Glutamatergic neuron (in vitro differentiated cells): ENCODE results near the gene MLST8. TPM values are rescaled to one million over a fixed set of nuclear protein-coding genes. Genes with fewer than 3 reads are reported as not detected.

Experiments used
- DNase-seq: peaks from one replicate; pipeline ENCODE4 v3.0.0; 2022
- H3K27ac Mint-ChIP-seq: one replicate; pipeline ENCODE4 v1.8.0; 2020; ENCODE audit warnings: mild to moderate bottlenecking, mixed read lengths, inconsistent platforms; ENCODE audit not compliant: unreplicated experiment
- H3K27me3 Mint-ChIP-seq: one replicate; pipeline ENCODE4 v1.8.0; 2020; ENCODE audit warnings: mild to moderate bottlenecking, moderate library complexity, mixed read lengths, inconsistent platforms; ENCODE audit not compliant: unreplicated experiment
- H3K36me3 Mint-ChIP-seq: one replicate; pipeline ENCODE4 v1.8.0; 2020; ENCODE audit warnings: mild to moderate bottlenecking, mixed read lengths, inconsistent platforms; ENCODE audit not compliant: unreplicated experiment
- H3K4me1 Mint-ChIP-seq: one replicate; pipeline ENCODE4 v1.8.0; 2020; ENCODE audit warnings: mild to moderate bottlenecking, low read depth, mixed read lengths, inconsistent platforms; ENCODE audit not compliant: unreplicated experiment
- H3K4me3 Mint-ChIP-seq: one replicate; pipeline ENCODE4 v1.8.0; 2020; ENCODE audit warnings: mild to moderate bottlenecking, mixed read lengths, inconsistent platforms; ENCODE audit not compliant: unreplicated experiment
- H3K9me3 Mint-ChIP-seq: one replicate; pipeline ENCODE4 v1.8.0; 2020; ENCODE audit warnings: mild to moderate bottlenecking, moderate library complexity, mixed read lengths, inconsistent platforms; ENCODE audit not compliant: unreplicated experiment
- total RNA-seq: library from RNA; stranded (reverse); fragmentation: NEBNext Ultra II Directional; extraction: Animal tissue kit (Norgen Biotek cat#: 25700); gene quantifications from one replicate; pipeline ENCODE4 v1.2.1, GENCODE V29; 2021; ENCODE audit not compliant: unreplicated experiment
- TF ChIP-seq, protein P1 (sequence below): fragments of 200-600 bp; sonication (generic); IDR thresholded peaks from one replicate; pipeline ENCODE4 v1.5.0; 2021; ENCODE audit not compliant: partially characterized antibody, unreplicated experiment

MLST8 gene
- total RNA-seq, 1 donor from 2014 or later: 57.9 TPM

DNA sequence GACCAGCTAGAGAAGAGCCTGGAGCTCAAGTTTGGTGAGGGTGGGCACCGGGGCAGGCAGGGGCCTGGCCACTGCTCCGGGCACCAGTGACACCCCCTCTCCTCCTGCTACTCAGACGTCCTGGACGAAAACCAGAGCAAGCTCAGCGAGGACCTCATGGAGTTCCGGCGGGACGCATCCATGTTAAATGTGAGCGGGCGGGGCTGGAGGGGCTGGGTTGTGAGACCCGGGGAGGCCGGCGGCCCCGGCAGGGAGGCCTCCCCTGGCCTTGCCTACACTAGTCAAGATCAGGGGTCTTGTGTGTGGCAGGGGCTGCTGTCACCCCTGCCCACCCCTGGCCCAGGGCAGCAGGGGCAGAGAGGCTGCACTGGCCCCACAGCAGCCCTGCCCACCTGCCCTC lies 31.9 kb upstream of the MLST8 start:
- H3K4me1 Mint-ChIP-seq: peaks cover under 1% of the 10 kb centered on the region
- no peaks in the 10 kb centered on the region for H3K36me3 Mint-ChIP-seq
- H3K9me3 Mint-ChIP-seq: no peaks in the 10 kb centered on the region
- no peak overlapping the region for H3K4me3 Mint-ChIP-seq
- H3K27ac Mint-ChIP-seq: no peak overlapping the region
- peaks cover 2% of the 10 kb centered on the region for H3K27me3 Mint-ChIP-seq
- DNase-seq: no peak
- TF ChIP-seq, protein P1, sequence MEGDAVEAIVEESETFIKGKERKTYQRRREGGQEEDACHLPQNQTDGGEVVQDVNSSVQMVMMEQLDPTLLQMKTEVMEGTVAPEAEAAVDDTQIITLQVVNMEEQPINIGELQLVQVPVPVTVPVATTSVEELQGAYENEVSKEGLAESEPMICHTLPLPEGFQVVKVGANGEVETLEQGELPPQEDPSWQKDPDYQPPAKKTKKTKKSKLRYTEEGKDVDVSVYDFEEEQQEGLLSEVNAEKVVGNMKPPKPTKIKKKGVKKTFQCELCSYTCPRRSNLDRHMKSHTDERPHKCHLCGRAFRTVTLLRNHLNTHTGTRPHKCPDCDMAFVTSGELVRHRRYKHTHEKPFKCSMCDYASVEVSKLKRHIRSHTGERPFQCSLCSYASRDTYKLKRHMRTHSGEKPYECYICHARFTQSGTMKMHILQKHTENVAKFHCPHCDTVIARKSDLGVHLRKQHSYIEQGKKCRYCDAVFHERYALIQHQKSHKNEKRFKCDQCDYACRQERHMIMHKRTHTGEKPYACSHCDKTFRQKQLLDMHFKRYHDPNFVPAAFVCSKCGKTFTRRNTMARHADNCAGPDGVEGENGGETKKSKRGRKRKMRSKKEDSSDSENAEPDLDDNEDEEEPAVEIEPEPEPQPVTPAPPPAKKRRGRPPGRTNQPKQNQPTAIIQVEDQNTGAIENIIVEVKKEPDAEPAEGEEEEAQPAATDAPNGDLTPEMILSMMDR: no peak

DNA sequence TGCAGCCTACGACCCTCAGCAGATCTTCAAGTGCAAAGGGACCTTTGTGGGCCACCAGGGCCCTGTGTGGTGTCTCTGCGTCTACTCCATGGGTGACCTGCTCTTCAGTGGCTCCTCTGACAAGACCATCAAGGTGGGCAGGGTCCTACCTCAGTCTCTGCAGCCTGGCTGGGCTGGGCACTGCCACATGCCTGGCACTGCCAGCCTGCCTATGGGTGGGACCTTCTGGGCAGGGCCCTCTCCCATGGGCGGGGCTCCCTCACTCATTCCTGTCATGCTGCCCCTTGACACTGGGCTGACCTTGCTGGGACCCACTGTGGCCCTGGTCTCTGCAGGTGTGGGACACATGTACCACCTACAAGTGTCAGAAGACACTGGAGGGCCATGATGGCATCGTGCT lies 31.3 kb upstream of the MLST8 start:
- Mint-ChIP-seq H3K27me3 (peaks cover 2% of the 10 kb centered on the region), H3K4me1 (no peaks in the 10 kb centered on the region), H3K27ac (no peak overlapping the region), H3K4me3 (no peak overlapping the region), H3K36me3 (no peaks in the 10 kb centered on the region), H3K9me3 (no peaks in the 10 kb centered on the region)
- no peak for DNase-seq
- TF ChIP-seq, protein P1: no peak

DNA sequence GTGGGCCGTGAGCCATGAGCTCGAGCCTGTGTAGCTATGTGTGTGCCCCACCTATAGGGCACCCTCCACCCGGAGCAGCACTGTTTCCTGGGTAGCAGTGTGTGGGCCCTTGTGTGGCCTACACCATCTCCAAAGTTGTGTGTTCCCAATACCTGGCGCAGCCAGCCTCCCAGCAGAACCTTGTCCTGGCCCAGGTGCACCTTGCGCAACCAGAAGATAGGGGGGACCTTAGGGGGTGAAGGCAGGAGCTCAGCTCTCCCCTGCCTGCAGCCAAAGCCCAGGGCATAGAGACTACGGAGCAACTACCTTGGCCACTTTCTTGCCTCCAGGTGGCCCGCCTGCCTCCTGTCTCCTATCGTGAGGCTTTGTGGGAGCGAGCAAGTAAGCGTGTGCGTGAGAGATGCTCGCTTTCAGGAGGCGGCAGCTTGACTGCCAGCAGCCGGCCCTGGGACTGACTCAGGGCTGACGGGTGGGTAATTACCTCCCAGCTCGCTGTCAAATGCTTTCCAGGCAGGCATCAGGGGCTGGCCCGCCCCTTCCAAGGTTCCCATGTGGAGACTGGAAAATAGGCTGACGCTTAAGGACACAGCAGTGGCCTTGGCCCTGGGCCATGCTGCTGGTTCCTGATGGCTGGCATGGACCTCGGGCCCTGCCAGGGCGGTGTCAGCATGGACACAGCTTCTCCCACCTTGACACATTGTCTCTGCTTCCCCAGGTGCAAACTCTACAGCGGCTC lies 30.7 kb upstream of the MLST8 start:
- Mint-ChIP-seq H3K4me1 (no peaks in the 10 kb centered on the region), H3K4me3 (no peak overlapping the region), H3K36me3 (no peaks in the 10 kb centered on the region), H3K9me3 (no peaks in the 10 kb centered on the region), H3K27ac (no peak overlapping the region), H3K27me3 (peaks cover 2% of the 10 kb centered on the region)
- no peak for DNase-seq
- TF ChIP-seq, protein P1: no peak

DNA sequence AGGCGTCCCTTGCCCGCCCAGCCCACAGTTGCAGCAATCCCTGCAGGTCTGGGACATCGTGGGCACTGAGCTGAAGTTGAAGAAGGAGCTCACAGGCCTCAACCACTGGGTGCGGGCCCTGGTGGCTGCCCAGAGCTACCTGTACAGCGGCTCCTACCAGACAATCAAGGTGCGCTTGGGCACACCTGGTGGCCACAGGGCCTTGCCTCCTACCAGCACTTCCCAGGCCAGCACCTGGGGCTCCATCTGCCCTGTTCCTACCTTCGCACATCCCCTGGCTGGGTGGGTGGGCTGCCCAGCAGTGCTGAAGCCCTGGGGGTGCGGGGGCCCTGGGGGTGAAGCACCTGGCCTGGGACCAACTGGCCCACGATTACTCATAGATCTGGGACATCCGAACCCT lies 29.8 kb upstream of the MLST8 start:
- H3K36me3 Mint-ChIP-seq: no peaks in the 10 kb centered on the region
- TF ChIP-seq, protein P1: no peak
- no peak overlapping the region for H3K4me3 Mint-ChIP-seq
- H3K4me1 Mint-ChIP-seq: no peaks in the 10 kb centered on the region
- H3K27ac Mint-ChIP-seq: no peak overlapping the region
- H3K27me3 Mint-ChIP-seq: peaks cover 2% of the 10 kb centered on the region
- H3K9me3 Mint-ChIP-seq: no peaks in the 10 kb centered on the region
- no peak for DNase-seq

DNA sequence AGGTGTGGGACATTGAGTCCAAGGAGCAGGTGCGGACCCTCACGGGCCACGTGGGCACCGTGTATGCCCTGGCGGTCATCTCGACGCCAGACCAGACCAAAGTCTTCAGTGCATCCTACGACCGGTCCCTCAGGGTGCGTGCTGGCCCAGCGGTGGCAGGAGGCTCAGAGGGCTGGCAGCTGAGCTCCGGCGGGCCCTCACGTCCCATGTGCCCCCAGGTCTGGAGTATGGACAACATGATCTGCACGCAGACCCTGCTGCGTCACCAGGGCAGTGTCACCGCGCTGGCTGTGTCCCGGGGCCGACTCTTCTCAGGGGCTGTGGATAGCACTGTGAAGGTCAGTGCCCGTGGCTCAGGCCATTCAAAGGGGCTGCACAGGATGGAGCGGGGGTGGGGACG lies 29.2 kb upstream of the MLST8 start:
- Mint-ChIP-seq H3K4me1 (no peaks in the 10 kb centered on the region), H3K36me3 (no peaks in the 10 kb centered on the region), H3K9me3 (no peaks in the 10 kb centered on the region), H3K27me3 (peaks cover 2% of the 10 kb centered on the region), H3K27ac (no peak overlapping the region), H3K4me3 (no peak overlapping the region)
- TF ChIP-seq, protein P1: no peak
- no peak for DNase-seq
